Measurements from ENCODE around the gene CCDC85B. TPM values are rescaled to one million over a fixed set of nuclear protein-coding genes. Genes with fewer than 3 reads are reported as not detected.
"Not testable (repeated sequence)": the region's sequence is repeated elsewhere in the genome, so short reads cannot be mapped to it uniquely, and the experiment has no call there.

The CCDC85B gene
- total and polyA plus RNA-seq, 12 donors: 0.16 to 162 (median 58.4) TPM

GRCh38 chr11:65844231-65844872 is 46.1 kb upstream of the CCDC85B start:
- Histone ChIP-seq H3K9me3 (replicated peaks in 1 of 3) (no peaks in the 10 kb centered on the region), H3K4me3 (no peak overlapping the region), H3K4me1 (replicated peaks in 1 of 2) (no peaks in the 10 kb centered on the region), H3K27me3 (no peaks in the 10 kb centered on the region), H3K27ac (no peak overlapping the region), H3K36me3 (replicated peaks in 1 of 2) (no peaks in the 10 kb centered on the region)
- 80 to 86% (median 85%) methylated on average over 10 of the region's 10 CpGs for WGBS, 4 donors
- no peak for DNase-seq
- intact Hi-C loops (cut with DNase I): no loop called here
- no peak for TF ChIP-seq POLR2A (IDR thresholded peaks at IDR 0.05)
- no peak for TF ChIP-seq CTCF (IDR thresholded peaks at IDR 0.05)

- no peak for TF ChIP-seq CTCF (IDR thresholded peaks at IDR 0.05)
- TF ChIP-seq POLR2A (IDR thresholded peaks at IDR 0.05): no peak
- no peaks in the 10 kb centered on the region for H3K27me3 ChIP-seq
- no peaks in the 10 kb centered on the region for H3K4me1 ChIP-seq (replicated peaks in 1 of 2)
- intact Hi-C loops (cut with DNase I): no loop called here
- H3K36me3 ChIP-seq (replicated peaks in 1 of 2): peaks cover 0 to 12% of the 10 kb centered on the region in 2 donors
- H3K27ac ChIP-seq: no peak overlapping the region
- no peak overlapping the region for H3K4me3 ChIP-seq
- DNase-seq: no peak
- WGBS, 4 donors: 78 to 90% (median 84%) methylated on average over 3 of the region's 3 CpGs
- H3K9me3 ChIP-seq (replicated peaks in 1 of 3): no peaks in the 10 kb centered on the region
Observed at GRCh38 chr11:65847746-65848145, 42.7 kb upstream of the CCDC85B start.

- DNase-seq; intact Hi-C loops (cut with DNase I); H3K4me1 ChIP-seq (replicated peaks in 1 of 2); H3K9me3 ChIP-seq (replicated peaks in 1 of 3); H3K4me3 ChIP-seq; H3K27me3 ChIP-seq; H3K27ac ChIP-seq: not testable (repeated sequence)
- 59 to 67% (median 62%) methylated on average over 6 to 7 of the region's 7 CpGs for WGBS, 4 donors
- H3K36me3 ChIP-seq (replicated peaks in 1 of 2): peaks cover 0 to 21% of the 10 kb centered on the region in 2 donors
Observed at GRCh38 chr11:65848693-65849092, 41.8 kb upstream of the CCDC85B start.

- Histone ChIP-seq H3K4me1 (replicated peaks in 1 of 2) (no peaks in the 10 kb centered on the region), H3K27ac (no peak overlapping the region), H3K27me3 (no peaks in the 10 kb centered on the region), H3K4me3 (no peak overlapping the region), H3K9me3 (replicated peaks in 1 of 3) (no peaks in the 10 kb centered on the region), H3K36me3 (replicated peaks in 1 of 2) (peaks cover 0 to 28% of the 10 kb centered on the region in 2 donors)
- TF ChIP-seq CTCF (IDR thresholded peaks at IDR 0.05): no peak
- no peak for TF ChIP-seq POLR2A (IDR thresholded peaks at IDR 0.05)
- WGBS, 4 donors: 73 to 81% (median 75%) methylated on average over 5 to 8 of the region's 8 CpGs
- no peak for DNase-seq
- intact Hi-C loops (cut with DNase I): no loop called here
Observed at GRCh38 chr11:65849366-65849765, 41.1 kb upstream of the CCDC85B start.

GRCh38 chr11:65849771-65850216 is 40.7 kb upstream of the CCDC85B start:
- no peaks in the 10 kb centered on the region for H3K4me1 ChIP-seq (replicated peaks in 1 of 2)
- WGBS, 4 donors: 45 to 56% (median 49%) methylated on average over 12 to 16 of the region's 16 CpGs
- no peak for DNase-seq
- intact Hi-C loops (cut with DNase I): no loop called here
- H3K4me3 ChIP-seq: no peak overlapping the region
- TF ChIP-seq CTCF (IDR thresholded peaks at IDR 0.05) (no peak), POLR2A (IDR thresholded peaks at IDR 0.05) (no peak)
- H3K36me3 ChIP-seq (replicated peaks in 1 of 2): peaks cover 0 to 32% of the 10 kb centered on the region in 2 donors
- H3K27me3 ChIP-seq: no peaks in the 10 kb centered on the region
- no peak overlapping the region for H3K27ac ChIP-seq
- no peaks in the 10 kb centered on the region for H3K9me3 ChIP-seq (replicated peaks in 1 of 3)

All from adrenal gland (tissue), 12 donors.